GM18858 (cell line): ENCODE measurements around the gene FOS.

Source experiments
- ATAC-seq: cut with Tn5 transposase; IDR thresholded peaks from one replicate; pipeline ENCODE4 v1.9.1; 2021; ENCODE audit not compliant: unreplicated experiment

FOS gene

DNA sequence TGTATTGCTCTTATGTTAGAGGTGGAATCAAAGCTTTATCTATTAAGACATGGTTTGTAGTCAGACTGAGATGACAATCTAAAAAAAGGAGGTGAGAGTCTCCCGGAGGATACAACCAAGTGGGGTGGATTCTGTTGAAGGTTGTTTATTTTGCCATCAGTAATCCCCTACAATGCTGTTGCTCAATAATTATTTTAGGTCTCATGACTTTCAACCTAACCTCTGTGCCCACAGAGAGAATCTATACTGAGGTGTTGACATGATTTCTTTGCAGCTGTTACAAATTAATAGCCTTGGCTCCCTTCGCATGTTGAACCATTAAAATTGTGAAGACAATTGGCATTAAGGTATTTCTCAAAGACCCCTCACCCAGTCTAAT, 28.7 kb upstream of the FOS start:
- no peak for ATAC-seq

- no peak for ATAC-seq
Measured at GRCh38 chr14:75250800-75251199, 27.8 kb upstream of the FOS start.

GRCh38 chr14:75252254-75252837, 26.3 kb upstream of the FOS start:
- no peak for ATAC-seq

DNA sequence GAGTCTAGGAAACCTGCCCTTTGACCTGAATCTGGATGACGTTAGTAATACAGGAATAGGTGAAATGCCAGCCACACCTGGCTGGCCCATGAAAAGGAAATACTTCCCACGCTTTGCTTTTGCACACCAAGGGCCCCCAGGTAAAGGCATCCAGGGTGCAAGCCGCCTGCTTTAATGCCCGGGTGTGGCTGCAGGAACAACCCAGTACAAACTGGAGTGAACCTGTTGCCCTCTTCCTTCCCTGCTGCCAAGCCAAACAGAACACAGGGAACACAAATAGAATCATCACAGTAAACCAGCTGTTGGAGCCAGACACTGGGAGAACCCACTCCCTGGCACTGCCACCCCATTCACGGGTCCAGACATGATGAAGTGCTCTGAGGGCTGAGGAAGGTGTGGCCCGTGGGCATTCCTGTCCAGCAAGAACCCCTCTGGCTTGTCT, 24.2 kb upstream of the FOS start:
- no peak for ATAC-seq

GRCh38 chr14:75254901-75255584, 23.6 kb upstream of the FOS start:
- no peak for ATAC-seq

- no peak for ATAC-seq
Measured at GRCh38 chr14:75258079-75258802, 20.4 kb upstream of the FOS start.

GRCh38 chr14:75258803-75259509, 19.7 kb upstream of the FOS start:
- ATAC-seq, result peak; percentile 93

DNA sequence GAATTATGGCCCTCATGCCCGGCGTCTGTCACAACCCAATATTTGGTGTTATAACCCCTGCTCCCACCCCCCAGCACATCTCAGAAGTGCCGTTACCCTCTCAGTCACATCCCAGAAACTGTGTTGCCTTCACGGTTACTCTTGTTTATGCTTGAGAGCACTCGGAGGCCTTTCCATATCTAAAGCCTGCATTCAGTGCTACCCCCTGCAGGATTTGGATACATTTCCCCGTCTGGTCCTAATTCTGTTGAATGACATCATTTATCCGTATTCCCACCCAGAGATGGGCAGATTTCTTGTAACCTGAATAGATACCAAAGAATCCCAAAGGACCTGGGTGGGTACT, 19.1 kb upstream of the FOS start:
- ATAC-seq, result no peak

GRCh38 chr14:75260025-75260763, 18.4 kb upstream of the FOS start:
- ATAC-seq, result no peak

GRCh38 chr14:75261820-75262219, 16.8 kb upstream of the FOS start:
- ATAC-seq, result no peak

- no peak for ATAC-seq
Measured at GRCh38 chr14:75262641-75263040, 16.0 kb upstream of the FOS start.

GRCh38 chr14:75264036-75264435, 14.6 kb upstream of the FOS start:
- ATAC-seq, result no peak

- no peak for ATAC-seq
Measured at GRCh38 chr14:75267141-75267721, 11.4 kb upstream of the FOS start.

GRCh38 chr14:75268633-75269550, 9.7 kb upstream of the FOS start:
- no peak for ATAC-seq

- no peak for ATAC-seq
Measured at GRCh38 chr14:75271514-75271913, 7.1 kb upstream of the FOS start.

DNA sequence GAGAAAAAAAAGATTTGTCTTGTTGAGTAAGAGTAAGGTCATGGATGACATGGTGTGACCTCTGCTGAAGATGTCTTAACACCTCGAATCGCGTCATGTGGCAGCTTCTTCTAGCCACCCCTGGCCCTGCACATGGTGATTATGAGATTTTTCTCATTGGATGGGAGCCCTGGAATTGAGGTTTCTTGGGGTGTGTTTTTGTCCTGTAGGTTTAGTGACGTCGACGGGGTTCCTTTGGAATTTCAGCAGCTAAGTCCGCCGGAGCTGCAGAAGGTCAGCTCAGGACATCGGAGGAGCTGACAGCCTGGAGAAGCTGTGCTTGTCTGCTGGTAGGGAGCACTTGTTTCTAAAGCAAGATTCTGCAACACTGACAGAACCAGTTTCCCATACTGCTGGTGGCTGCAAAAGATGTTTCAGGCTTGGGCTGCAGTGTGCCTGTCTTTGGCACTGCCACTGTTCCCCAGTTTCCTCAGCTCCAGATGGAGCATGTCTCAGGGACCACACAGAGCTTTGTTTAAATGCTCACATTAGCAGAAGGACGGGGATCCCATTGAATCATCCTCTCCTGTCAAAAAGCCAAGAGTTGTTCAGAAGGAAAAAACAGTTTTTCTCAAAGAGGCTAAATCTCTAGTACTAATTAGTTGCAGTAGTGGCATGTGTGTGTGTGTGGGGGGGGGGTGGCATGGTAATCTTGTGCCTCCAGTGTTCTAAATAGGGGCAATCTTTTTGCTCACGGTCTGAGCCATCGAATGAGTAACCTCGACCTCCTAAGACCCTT, 5.2 kb upstream of the FOS start:
- no peak for ATAC-seq

- no peak for ATAC-seq
Measured at GRCh38 chr14:75274050-75274898, 4.4 kb upstream of the FOS start.
